AG04449 (cell line): ENCODE results near the gene SIRPB1.

Source experiments
- CTCF ChIA-PET: fragments of 350-600 bp; formaldehyde crosslinking; extraction: SDS; loops from one replicate; lab custom pipeline; 2021; ENCODE audit warnings: antibody characterized with exemption; lab: Yijun Ruan, JAX
- POLR2A ChIA-PET: fragments of 400-600, 350-600 bp; formaldehyde crosslinking; extraction: SDS; loops from one replicate; lab custom pipeline; 2020; ENCODE audit warnings: antibody characterized with exemption, inconsistent platforms; lab: Yijun Ruan, JAX
- DNase-seq: peaks from one replicate; pipeline ENCODE4 v3.0.0-alpha.2; 2010; ENCODE audit warnings: low read depth, low spot score
- H3K4me3 ChIP-seq: 2 replicates; pipeline ENCODE4 v1.5.1; 2011; ENCODE audit warnings: low read depth, mild to moderate bottlenecking, control low read depth, low read length
- TF ChIP-seq, protein P1 (sequence below): IDR thresholded peaks from one replicate; pipeline ENCODE4 v1.5.1; 2011; ENCODE audit warnings: mild to moderate bottlenecking, moderate library complexity, low read length, control low read depth, inconsistent platforms; ENCODE audit not compliant: insufficient read depth; ENCODE audit errors: missing control alignments

The SIRPB1 gene

DNA sequence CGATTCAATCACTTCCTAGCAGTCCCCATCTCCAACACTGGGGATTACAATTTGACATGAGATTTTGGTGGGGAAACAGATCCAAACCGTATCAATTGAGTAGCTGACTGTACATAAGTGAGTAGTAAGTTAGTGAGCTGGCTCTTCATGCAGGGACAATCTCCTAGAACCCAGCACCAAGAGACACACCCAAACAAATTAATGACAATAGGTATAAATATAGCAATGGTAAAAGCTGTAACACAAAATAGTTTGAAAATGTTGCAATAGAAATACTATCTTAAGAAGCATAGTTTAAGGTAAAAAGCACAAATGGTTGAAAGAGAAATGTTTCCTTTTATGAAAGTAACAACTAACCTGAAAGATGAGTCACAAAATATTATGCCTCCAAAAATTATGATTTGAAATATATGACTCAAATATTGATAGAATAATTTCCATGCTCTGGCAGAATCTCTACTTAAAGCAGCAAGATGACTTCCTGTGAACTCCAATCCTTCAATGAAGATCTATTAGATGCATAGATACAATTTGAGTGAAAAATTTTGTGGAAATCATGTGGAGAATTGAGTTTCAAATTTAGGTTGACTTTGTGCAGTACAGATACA is 5.4 kb upstream of the SIRPB1 start:
- H3K4me3 ChIP-seq, result no peak overlapping the region
- TF ChIP-seq, protein P1, sequence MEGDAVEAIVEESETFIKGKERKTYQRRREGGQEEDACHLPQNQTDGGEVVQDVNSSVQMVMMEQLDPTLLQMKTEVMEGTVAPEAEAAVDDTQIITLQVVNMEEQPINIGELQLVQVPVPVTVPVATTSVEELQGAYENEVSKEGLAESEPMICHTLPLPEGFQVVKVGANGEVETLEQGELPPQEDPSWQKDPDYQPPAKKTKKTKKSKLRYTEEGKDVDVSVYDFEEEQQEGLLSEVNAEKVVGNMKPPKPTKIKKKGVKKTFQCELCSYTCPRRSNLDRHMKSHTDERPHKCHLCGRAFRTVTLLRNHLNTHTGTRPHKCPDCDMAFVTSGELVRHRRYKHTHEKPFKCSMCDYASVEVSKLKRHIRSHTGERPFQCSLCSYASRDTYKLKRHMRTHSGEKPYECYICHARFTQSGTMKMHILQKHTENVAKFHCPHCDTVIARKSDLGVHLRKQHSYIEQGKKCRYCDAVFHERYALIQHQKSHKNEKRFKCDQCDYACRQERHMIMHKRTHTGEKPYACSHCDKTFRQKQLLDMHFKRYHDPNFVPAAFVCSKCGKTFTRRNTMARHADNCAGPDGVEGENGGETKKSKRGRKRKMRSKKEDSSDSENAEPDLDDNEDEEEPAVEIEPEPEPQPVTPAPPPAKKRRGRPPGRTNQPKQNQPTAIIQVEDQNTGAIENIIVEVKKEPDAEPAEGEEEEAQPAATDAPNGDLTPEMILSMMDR, result no peak
- no peak for DNase-seq
- POLR2A ChIA-PET, result no interaction called here
- CTCF ChIA-PET, result no interaction called here

GRCh38 chr20:1623501-1624205 is 3.8 kb upstream of the SIRPB1 start:
- POLR2A ChIA-PET, result no interaction called here
- TF ChIP-seq, protein P1, result no peak
- CTCF ChIA-PET, result no interaction called here
- no peak for DNase-seq
- H3K4me3 ChIP-seq, result no peak overlapping the region

- H3K4me3 ChIP-seq, result no peak overlapping the region
- DNase-seq, result no peak
- TF ChIP-seq, protein P1, result no peak
- ChIA-PET POLR2A (no interaction called here), CTCF (no interaction called here)
These were observed 2.6 kb upstream of the SIRPB1 start for GRCh38 chr20:1622450-1622849.

DNA sequence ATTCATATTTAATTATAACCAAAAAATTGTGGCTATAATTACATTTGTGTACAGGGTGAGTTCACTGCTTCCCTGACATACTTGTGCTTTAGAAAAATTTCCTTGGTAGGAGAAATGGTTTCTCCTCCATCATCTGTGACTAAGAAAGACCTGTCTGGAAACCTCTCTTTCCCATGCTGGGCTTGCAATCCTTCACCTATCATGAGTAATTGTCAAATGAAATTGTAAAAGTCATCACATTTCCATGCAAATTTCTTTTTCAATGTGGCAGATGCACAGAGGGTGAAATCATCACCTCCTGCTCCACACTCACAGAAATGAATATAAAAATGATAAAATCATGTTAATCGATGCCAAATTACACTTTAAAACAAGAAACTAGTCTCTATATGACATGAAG is 1.5 kb upstream of the SIRPB1 start:
- no peak for DNase-seq
- ChIA-PET POLR2A (no interaction called here), CTCF (no interaction called here)
- no peak overlapping the region for H3K4me3 ChIP-seq
- TF ChIP-seq, protein P1, result no peak

DNA sequence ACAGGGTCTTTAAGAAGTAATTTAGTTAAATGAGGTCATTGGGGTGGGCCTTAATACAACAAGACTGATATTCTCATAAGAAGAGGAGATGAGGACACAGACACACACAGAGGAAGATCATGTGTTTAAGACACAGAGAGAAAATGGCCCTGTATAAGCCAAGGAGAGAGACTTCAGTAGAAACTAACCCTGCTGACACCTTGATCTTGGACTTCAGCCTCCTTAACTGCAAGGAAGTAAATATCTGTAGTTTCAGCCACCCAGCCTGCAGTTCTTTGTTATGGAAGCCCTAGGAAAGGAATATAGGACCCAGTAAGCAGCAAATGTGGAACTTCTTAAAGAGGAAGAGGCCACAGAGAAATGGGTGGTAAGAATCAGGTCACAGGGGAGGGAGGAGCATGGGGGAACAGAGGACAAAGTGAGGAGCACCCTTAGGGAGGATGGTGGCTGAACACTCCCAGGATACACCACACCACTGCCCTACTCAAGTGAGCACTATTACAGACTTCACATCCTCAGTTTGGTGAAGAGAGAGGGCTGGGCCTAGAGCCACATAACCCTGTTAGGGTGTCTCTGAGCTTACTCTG is 762 bp downstream of the SIRPB1 start:
- H3K4me3 ChIP-seq, result no peak overlapping the region
- ChIA-PET CTCF (no interaction called here), POLR2A (no interaction called here)
- TF ChIP-seq, protein P1, result no peak
- no peak for DNase-seq

DNA sequence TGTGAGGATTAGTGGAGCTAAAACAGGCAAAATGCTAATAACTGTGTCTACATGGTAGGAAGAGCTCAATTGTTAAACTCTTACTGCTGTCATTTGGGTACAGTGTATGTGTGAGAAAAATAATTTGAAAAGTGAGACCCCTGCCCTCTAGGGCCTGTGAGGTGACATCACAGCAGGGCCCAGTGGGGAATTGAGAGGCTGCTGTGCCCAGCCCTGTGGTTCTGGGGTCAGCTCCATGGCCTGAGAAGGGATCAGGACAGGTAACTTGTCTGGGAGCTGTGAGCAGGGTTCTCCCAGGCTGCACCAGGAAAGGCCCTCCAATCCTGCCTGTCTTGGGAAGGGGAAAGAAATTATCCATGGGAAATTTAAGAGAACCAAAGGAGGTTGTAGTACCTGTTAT is 1.3 kb downstream of the SIRPB1 start:
- TF ChIP-seq, protein P1, result no peak
- no peak overlapping the region for H3K4me3 ChIP-seq
- ChIA-PET POLR2A (no interaction called here), CTCF (no interaction called here)
- DNase-seq, result no peak
